HG02798 (cell line): ENCODE results near the gene MARF1.
"Not testable (repeated sequence)": the region's sequence is repeated elsewhere in the genome, so short reads cannot be mapped to it uniquely, and the experiment has no call there.

Experiments used
- ATAC-seq: cut with Tn5 transposase; IDR thresholded peaks from one replicate; pipeline ENCODE4 v1.9.1; 2021; ENCODE audit warnings: mild to moderate bottlenecking; ENCODE audit not compliant: unreplicated experiment, poor library complexity

The MARF1 gene

DNA sequence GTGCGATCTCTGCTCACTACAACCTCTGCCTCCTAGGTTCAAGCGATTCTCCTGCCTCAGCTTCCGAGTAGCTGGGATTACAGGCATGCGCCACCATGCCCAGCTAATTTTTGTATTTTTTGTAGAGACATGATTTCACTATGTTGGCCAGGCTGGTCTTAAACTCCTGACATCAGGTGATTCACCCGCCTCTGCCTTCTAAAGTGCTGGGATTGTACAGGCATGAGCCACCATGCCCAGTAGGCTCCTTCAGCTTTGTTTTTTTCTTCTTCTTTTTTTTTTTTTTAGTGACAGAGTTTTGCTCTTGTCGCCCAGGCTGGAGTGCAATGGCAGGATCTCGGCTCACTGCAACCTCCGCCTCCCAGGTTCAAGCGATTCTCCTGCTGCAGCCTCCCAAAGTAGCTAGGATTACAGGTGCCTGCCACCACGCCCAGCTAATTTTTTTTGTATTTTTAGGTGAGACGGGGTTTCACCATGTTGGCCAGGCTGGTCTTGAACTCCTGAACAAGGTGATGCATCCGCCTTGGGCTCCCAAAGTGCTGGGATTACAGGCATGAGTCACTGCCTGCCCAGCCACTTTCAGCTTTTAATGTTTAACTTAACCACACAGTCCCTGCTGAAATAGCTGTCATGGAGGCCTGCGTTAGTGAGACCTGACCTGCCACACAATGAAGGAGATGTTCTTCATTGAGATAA lies 95.7 kb downstream of the MARF1 start:
- not testable (repeated sequence) for ATAC-seq

DNA sequence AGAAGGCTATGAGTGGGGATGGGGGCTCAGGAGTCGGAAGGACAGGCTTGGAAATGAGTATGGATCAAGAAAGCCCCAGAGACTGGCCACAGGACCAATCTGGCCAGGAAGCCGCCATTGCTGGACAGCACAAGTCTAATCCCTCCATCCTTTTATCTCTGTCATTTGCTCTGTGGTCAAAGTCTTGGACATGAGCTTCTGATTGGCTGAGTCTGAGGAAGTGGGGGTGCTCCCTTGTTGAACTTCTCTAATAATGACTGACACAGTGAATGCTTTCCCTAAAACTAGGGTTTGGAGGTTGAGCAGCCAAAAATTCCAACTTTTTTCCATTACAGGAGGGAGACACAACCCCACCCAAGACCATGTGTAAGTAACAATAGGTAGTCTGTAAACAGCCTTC lies 97.4 kb downstream of the MARF1 start:
- no peak for ATAC-seq

DNA sequence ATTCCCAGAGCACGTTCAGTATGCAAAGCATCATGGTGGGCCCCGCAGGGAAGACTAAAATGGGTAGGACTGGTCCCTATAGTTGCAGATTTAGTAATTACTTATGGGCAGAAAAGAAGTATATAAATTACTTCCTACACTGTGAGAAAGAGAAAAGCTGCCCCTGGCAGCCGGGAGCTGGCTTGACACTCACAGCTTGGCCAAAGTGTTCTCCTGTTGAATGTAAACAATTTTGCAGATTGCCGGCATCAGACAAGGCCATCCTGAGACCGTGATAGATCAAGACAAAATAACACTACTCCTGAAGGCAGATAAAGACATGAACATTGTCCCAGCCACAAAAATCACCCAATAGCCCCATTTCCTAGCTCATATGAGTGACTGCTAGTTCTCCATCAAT lies 98.5 kb downstream of the MARF1 start:
- no peak for ATAC-seq
